Gastrocnemius medialis (tissue), 4 donors: ENCODE results near the gene SULT6B1.

Source experiments
- POLR2A ChIP-seq, 2 donors: fragments of 450-650 bp; IDR thresholded peaks; one replicate each; pipeline ENCODE4 v1.6.1; 2017; ENCODE audit warnings: antibody characterized with exemption in 2 of 2, mild to moderate bottlenecking in 2 of 2, moderate library complexity in 2 of 2
- TF ChIP-seq, protein P1 (sequence below), 5 experiments: fragments of 450-650 bp in 3 of 5; fragments of 200-600 bp in 2 of 5; sonication (generic) in 2 of 5; IDR thresholded peaks in 4 of 5; conservative IDR thresholded peaks in 1 of 5; 1 replicate in 4 of 5; 2 replicates in 1 of 5; pipeline ENCODE4 v1.5.1; 2016 to 2019; ENCODE audit warnings: antibody characterized with exemption in 5 of 5, mild to moderate bottlenecking in 3 of 5, moderate library complexity in 3 of 5

DNA sequence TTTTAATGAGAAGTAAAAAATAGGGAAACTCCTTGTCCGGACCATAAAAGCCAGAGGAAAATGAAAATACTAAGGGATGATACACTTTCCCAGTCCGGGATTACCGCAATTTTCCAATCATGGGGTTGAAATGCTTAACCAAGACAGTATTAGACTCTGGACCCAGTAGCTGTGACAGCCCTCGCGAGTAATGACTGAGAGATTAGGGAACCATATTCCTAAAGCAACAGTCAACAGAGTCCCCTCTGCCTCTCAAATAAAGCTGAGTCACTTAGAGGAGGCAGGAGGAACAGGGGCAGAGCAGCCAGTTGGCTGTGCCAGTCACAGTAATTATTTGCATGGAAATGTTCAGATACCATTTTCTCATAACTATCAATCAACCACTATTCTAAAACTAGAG, 69.3 kb downstream of the SULT6B1 start:
- no peak for TF ChIP-seq POLR2A (IDR thresholded peaks at IDR 0.05)
- TF ChIP-seq, protein P1, sequence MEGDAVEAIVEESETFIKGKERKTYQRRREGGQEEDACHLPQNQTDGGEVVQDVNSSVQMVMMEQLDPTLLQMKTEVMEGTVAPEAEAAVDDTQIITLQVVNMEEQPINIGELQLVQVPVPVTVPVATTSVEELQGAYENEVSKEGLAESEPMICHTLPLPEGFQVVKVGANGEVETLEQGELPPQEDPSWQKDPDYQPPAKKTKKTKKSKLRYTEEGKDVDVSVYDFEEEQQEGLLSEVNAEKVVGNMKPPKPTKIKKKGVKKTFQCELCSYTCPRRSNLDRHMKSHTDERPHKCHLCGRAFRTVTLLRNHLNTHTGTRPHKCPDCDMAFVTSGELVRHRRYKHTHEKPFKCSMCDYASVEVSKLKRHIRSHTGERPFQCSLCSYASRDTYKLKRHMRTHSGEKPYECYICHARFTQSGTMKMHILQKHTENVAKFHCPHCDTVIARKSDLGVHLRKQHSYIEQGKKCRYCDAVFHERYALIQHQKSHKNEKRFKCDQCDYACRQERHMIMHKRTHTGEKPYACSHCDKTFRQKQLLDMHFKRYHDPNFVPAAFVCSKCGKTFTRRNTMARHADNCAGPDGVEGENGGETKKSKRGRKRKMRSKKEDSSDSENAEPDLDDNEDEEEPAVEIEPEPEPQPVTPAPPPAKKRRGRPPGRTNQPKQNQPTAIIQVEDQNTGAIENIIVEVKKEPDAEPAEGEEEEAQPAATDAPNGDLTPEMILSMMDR (IDR thresholded peaks at IDR 0.05 in 4 of 5, conservative IDR thresholded peaks at IDR 0.05 in 1 of 5), result no peak
